ENCODE results near the gene ATP8A2. TPM values are rescaled to one million over a fixed set of nuclear protein-coding genes. Genes with fewer than 3 reads are reported as not detected.
"Not testable (repeated sequence)": the region's sequence is repeated elsewhere in the genome, so short reads cannot be mapped to it uniquely, and the experiment has no call there.

ATP8A2 gene
- polyA plus RNA-seq, 3 donors = 0.10 to 0.14 (median 0.11) TPM

GRCh38 chr13:25922376-25922775, 550.6 kb downstream of the ATP8A2 start:
- 68 to 77% (median 77%) methylated on average over 9 of the region's 9 CpGs for WGBS, 3 donors
- no peak overlapping the region for H3K27ac ChIP-seq (ENCODE audit: low read depth, low read length)

GRCh38 chr13:25923217-25924085, 551.7 kb downstream of the ATP8A2 start:
- WGBS, 3 donors = 50 to 67% (median 62%) methylated on average over 5 of the region's 5 CpGs
- H3K27ac ChIP-seq (ENCODE audit: low read depth, low read length) = no peak overlapping the region

DNA sequence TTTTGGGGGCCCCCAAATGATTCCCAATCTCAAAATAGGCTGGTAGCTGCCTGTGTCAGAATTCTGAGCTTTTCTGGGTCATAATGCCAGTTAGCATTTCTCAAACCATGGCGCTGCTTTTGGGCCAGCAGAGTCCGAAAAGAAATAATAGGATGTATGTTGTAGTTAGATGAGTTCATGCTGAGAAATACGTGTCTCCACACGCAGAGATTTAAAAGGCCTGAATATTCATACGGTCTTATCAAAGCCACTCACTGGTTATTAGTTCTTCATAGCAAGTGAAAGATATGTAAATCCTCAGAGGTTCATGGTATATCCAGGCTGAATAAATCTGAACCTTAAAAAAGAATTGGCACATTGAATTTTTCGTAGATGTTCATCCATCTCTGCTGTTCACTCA, 555.6 kb downstream of the ATP8A2 start:
- 62 to 80% (median 72%) methylated on average over 6 of the region's 6 CpGs for WGBS, 3 donors

DNA sequence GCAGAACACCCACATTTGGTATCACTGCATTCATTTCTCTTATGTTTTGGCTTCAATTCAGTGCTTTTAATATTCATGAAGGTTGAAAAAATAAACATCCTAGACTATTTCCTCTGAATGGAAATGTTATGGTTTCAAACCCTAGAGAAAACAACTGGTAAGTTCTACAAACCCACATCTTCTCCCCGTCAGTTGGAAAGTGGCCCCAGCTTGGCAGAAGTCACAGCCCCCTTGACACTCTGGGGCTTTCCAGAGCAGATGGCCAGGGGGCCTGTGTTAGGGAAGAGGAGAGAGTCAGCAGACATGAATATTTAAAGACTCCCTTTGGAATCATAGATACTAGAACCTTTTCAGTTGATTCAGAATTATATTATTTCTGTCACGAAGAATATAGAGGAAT, 556.2 kb downstream of the ATP8A2 start:
- WGBS, 3 donors = 61 to 66% (median 64%) methylated on average over 2 of the region's 2 CpGs
- H3K27ac ChIP-seq (ENCODE audit: low read depth, low read length) = no peak overlapping the region

More for the DNA sequence above, 555.6 kb downstream of the ATP8A2 start:
- no peak overlapping the region for H3K27ac ChIP-seq (ENCODE audit: low read depth, low read length)

DNA sequence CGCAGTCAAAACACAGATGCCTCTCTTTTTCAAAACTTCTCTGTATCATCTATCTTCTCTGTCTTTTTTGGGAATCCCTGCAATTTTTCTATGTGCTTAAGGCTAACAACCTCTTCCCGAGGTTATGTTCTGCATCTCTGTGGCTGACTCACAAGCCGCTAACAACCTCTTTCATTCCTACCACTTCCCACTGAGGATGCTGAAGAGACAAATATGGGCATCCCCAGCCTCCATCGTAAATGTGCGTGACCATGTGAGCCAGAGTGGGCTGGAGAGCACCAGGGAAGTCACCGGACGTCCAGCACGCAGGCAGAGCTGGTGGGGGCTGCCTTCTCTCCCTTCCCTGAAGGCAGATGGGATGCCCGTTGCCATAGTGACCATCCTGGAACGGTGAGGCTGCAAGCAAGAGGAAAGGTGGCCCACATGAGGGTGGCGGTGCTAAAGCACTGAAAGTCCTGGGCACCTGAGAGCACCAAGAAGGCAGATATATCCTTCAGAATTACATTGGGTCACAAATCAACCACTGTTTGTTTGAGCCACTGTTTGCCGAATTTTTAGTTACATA, 557.2 kb downstream of the ATP8A2 start:
- no peak overlapping the region for H3K27ac ChIP-seq (ENCODE audit: low read depth, low read length)
- WGBS, 3 donors = 74 to 80% (median 75%) methylated on average over 12 of the region's 12 CpGs

DNA sequence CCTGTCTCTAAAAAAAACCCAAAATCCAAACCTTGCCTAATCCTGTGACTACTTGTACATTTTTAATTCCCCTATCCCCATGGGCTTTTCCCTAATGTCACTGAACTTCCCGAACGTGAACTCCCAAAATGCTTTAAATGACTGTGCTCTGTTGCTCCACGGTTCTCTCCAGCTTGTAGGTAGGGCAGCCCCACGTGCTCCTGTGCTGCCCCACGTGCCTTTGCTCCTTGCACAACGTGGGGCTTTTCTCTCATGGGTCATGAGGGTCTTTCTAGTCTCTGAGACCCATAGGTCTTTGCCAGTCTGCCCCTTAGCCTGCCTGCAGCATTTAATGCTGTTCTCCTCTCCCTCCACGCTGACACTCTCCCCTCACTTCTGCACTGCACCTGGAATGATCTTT, 558.0 kb downstream of the ATP8A2 start:
- H3K27ac ChIP-seq (ENCODE audit: low read depth, low read length) = no peak overlapping the region
- WGBS, 3 donors = 71 to 82% (median 76%) methylated on average over 7 of the region's 7 CpGs

DNA sequence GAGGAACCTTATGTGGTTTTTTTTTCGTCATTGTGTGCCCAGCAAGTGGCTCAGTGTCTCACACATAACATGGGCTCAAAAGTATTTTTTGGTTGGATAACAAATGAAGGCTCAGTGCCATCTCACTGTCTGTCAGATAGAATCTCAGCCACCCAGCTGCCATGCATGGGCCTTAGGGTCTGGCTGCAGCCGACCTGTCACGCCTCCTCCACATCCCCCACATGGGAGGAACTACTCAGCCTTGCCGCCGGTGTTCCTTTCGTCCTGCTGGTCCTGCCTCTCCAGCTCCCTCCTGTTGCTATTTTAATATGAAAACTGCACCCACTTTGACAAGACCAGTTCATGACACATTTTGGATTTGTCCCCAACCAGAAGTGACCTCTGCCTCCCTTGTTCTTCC, 558.9 kb downstream of the ATP8A2 start:
- H3K27ac ChIP-seq (ENCODE audit: low read depth, low read length) = no peak overlapping the region
- WGBS, 3 donors = 71 to 83% (median 72%) methylated on average over 6 of the region's 6 CpGs

DNA sequence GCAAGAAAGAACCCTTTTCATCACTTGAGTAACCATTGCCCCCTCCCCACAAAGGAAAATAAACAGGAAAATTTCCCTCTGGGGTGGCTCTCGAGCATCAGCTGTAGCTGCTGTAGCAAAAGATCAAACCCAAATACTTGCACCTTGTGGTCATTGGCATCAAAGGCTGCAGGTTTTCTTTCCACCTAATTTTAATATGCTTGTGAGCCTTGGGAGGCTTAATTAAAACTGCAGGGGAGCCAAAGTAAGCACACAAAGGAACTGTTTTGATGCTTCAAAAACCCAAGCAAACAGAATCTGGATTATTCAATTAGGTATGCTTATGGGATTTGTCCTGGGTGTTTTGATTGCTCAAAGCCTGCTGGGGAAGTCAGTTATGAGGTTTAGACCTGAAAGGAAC, 560.6 kb downstream of the ATP8A2 start:
- 75 to 87% (median 77%) methylated on average over 1 of the region's 1 CpG for WGBS, 3 donors

GRCh38 chr13:25933520-25933919, 561.7 kb downstream of the ATP8A2 start:
- no peak overlapping the region for H3K27ac ChIP-seq (ENCODE audit: low read depth, low read length)
- 74 to 86% (median 82%) methylated on average over 4 of the region's 4 CpGs for WGBS, 3 donors

More for the DNA sequence above, 560.6 kb downstream of the ATP8A2 start:
- H3K27ac ChIP-seq (ENCODE audit: low read depth, low read length) = no peak overlapping the region

DNA sequence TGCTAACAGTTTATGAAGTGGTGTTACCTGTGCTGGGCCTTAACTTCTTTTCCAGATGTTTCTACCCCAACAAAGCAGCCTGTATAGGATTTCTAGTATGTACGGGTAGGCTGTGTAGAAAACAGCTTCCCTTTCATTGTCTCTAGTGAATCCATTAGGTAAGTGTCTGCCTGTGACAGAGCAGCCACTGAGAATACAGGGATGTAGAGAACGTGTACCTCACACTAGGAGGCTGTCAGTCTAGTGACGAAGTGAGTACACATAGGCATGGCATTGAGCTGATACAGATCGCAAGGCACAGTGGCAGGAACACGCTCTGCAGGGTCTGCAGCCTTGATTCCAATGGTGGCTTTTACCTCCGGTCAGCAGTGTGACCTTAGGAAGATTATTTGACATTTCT, 562.4 kb downstream of the ATP8A2 start:
- 70 to 93% (median 93%) methylated on average over 6 of the region's 6 CpGs for WGBS, 3 donors
- H3K27ac ChIP-seq (ENCODE audit: low read depth, low read length) = no peak overlapping the region

DNA sequence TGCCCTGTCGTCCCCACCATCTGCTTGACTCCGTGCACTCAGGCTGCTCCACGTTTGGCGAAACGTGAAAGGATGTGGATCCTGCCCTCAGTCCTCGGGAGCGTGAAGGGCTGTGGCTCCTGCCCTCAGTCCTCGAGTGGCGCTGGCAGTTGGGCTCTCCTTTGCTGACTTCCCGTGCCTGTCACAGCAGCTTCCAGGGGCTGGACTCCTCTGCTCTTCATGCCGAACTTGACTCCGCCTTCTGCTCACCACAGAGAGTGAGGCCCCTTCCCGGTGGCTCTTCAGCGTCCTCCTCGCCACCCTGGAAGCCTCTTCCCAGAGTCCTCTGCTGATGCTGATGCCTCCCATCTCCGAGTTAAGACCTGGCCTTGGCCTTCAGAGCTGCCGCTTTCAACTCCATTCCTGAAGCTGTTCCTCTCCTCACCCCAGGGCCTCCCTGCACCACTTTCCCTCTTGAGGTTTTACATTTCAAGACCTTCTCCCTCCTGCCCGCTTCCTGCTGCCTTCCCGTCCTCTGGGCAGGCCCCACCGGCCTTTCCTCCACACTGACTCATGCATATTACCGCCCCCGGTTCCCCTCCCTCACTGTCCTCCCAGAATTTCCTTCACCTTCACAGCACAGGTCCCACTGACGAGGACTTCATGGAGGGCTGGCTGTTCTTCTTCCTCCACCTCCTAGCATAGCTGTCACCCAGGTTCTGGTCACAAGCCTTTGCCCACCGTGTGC, 568.4 kb downstream of the ATP8A2 start:
- 74 to 80% (median 75%) methylated on average over 24 of the region's 24 CpGs for WGBS, 3 donors
- H3K27ac ChIP-seq (ENCODE audit: low read depth, low read length) = no peak overlapping the region

DNA sequence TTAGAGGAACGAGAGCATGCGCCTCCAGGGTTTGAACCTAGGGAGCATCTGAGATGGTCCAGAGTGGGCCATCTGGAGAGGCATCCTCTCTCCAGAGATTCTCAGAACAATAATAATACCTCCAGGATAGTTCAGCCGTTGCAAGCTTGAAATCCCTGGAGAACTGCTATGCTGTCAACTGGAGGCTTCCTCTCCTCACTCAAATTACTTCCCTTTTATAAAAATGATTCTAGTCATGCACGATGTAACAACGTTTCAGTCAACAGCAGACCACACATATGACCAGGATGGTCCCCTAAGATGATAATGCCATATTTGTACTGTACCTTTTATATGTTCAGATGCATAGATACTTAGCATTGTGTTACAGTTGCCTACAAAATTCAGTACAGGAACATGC, 571.3 kb downstream of the ATP8A2 start:
- 47 to 66% (median 52%) methylated on average over 5 of the region's 5 CpGs for WGBS, 3 donors
- H3K27ac ChIP-seq (ENCODE audit: low read depth, low read length) = no peak overlapping the region

- WGBS, 3 donors = 63 to 82% (median 76%) methylated on average over 6 of the region's 6 CpGs
- no peak overlapping the region for H3K27ac ChIP-seq (ENCODE audit: low read depth, low read length)
Observed at GRCh38 chr13:25943658-25944057, 571.9 kb downstream of the ATP8A2 start.

DNA sequence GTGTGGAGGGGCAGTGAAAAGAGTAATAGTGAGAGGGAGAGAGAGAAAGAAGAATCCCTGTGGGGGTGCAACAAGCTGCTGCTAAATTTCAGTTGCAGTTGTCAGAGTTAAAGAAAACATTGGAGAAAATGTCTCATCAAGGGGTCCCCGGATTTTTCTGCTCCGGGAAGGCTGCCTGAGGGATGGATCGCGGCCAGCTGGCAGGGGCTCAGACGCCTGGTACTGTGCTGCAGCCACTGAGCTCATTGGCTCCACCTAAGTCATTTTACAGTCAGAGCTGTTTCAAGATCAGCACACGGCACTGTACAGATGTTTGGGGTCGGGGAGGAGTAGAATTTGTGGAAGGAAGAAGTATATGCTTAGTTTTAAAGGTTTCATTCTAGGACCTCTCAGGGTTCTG, 573.8 kb downstream of the ATP8A2 start:
- WGBS, 3 donors = 34 to 43% (median 43%) methylated on average over 7 of the region's 7 CpGs
- no peak overlapping the region for H3K27ac ChIP-seq (ENCODE audit: low read depth, low read length)

- WGBS, 3 donors = 82 to 91% (median 85%) methylated on average over 6 of the region's 6 CpGs
Observed at GRCh38 chr13:25946321-25946720, 574.5 kb downstream of the ATP8A2 start.

DNA sequence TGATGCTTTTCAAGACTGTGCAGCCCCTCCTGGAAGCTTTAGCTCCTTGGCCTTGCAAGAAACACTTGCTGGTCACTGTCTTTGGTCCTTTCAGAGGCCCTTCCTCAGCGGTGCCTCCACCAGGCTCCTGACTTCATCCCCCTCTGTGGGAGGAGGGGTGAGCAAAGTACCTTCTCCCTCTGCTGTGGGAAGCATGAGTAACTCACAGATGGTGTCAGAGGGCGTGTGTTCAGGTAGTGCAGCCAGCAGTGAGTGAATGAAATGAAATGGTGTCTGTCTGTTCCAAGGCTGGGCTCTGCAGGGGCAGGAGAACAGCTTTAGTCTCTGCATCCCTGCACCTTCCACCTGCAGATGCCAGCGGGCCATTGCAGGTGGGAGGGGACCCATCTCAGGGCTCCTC, 577.1 kb downstream of the ATP8A2 start:
- 67 to 80% (median 72%) methylated on average over 3 of the region's 3 CpGs for WGBS, 3 donors
- no peak overlapping the region for H3K27ac ChIP-seq (ENCODE audit: low read depth, low read length)

More at GRCh38 chr13:25946321-25946720, 574.5 kb downstream of the ATP8A2 start:
- H3K27ac ChIP-seq (ENCODE audit: low read depth, low read length) = no peak overlapping the region

DNA sequence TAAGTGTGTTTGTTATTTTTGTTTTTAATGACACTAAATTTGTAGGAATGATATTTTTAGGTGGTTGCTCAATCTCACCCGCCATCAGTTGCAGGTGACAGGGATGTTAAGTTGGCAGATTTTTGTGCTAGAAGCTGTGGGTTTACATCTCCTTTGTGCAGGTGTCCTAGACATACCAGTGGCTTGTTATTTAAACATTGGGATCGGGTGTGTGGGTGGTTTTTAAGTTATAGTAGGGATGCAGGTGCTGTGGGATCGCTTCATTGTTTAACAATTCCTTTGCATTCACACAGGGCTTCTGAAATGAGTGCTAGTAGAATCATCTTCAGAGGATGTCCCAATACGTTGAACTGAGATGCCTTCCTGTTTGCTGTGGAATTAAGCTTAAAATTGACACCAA, 580.1 kb downstream of the ATP8A2 start:
- WGBS, 3 donors = 72 to 82% (median 78%) methylated on average over 4 of the region's 4 CpGs
- no peak overlapping the region for H3K27ac ChIP-seq (ENCODE audit: low read depth, low read length)

DNA sequence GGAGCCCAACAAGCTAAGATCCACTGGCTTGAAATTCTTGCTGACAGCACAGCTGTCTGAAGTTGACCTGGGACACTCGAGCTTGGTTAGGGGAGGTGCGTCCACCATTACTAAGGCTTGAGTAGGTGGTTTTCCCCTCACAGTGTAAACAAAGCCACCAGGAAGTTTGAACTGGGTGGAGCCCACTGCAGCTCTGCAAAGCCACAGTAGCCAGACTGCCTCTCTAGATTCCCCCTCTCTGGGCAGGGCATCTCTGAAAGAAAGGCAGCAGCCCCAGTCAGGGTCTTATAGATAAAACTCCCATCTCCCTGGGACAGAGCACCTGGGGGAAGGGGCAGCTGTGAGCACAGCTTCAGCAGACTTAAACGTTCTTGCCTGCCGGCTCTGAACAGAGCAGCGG, 582.3 kb downstream of the ATP8A2 start:
- not testable (repeated sequence) for H3K27ac ChIP-seq (ENCODE audit: low read depth, low read length)
- WGBS, 3 donors = 47 to 61% (median 55%) methylated on average over 5 of the region's 5 CpGs

GRCh38 chr13:25954943-25955342, 583.2 kb downstream of the ATP8A2 start:
- 57 to 85% (median 83%) methylated on average over 1 of the region's 1 CpG for WGBS, 3 donors
- not testable (repeated sequence) for H3K27ac ChIP-seq (ENCODE audit: low read depth, low read length)
